Measurements from ENCODE around the gene DNAJC1.

The DNAJC1 gene

GRCh38 chr10:21749788-21750187 lies 253.7 kb downstream of the DNAJC1 start:
- TF ChIP-seq CTCF (IDR thresholded peaks at IDR 0.05; ENCODE audit: control insufficient read depth, insufficient read depth, low read depth, low read length, missing control alignments): no peak
- no peak for DNase-seq (ENCODE audit: low read depth)
- no peak overlapping the region for H3K4me3 ChIP-seq (ENCODE audit: control insufficient read depth, low read depth, low read length)

GRCh38 chr10:21747809-21748208 lies 255.7 kb downstream of the DNAJC1 start:
- no peak overlapping the region for H3K4me3 ChIP-seq (ENCODE audit: control insufficient read depth, low read depth, low read length)
- TF ChIP-seq CTCF (IDR thresholded peaks at IDR 0.05; ENCODE audit: control insufficient read depth, insufficient read depth, low read depth, low read length, missing control alignments): no peak
- no peak for DNase-seq (ENCODE audit: low read depth)

GRCh38 chr10:21746118-21746517 lies 257.4 kb downstream of the DNAJC1 start:
- no peak for TF ChIP-seq CTCF (IDR thresholded peaks at IDR 0.05; ENCODE audit: control insufficient read depth, insufficient read depth, low read depth, low read length, missing control alignments)
- H3K4me3 ChIP-seq (ENCODE audit: control insufficient read depth, low read depth, low read length): no peak overlapping the region
- no peak for DNase-seq (ENCODE audit: low read depth)

- TF ChIP-seq CTCF (IDR thresholded peaks at IDR 0.05; ENCODE audit: control insufficient read depth, insufficient read depth, low read depth, low read length, missing control alignments): no peak
- no peak for DNase-seq (ENCODE audit: low read depth)
- H3K4me3 ChIP-seq (ENCODE audit: control insufficient read depth, low read depth, low read length): no peak overlapping the region
These were observed 259.3 kb downstream of the DNAJC1 start for GRCh38 chr10:21744223-21744622.

GRCh38 chr10:21742740-21743412 lies 260.7 kb downstream of the DNAJC1 start:
- no peak for DNase-seq (ENCODE audit: low read depth)
- H3K4me3 ChIP-seq (ENCODE audit: control insufficient read depth, low read depth, low read length): no peak overlapping the region
- no peak for TF ChIP-seq CTCF (IDR thresholded peaks at IDR 0.05; ENCODE audit: control insufficient read depth, insufficient read depth, low read depth, low read length, missing control alignments)

GRCh38 chr10:21740989-21741388 lies 262.5 kb downstream of the DNAJC1 start:
- no peak for TF ChIP-seq CTCF (IDR thresholded peaks at IDR 0.05; ENCODE audit: control insufficient read depth, insufficient read depth, low read depth, low read length, missing control alignments)

More at GRCh38 chr10:21740989-21741388, 262.5 kb downstream of the DNAJC1 start:
- no peak for DNase-seq (ENCODE audit: low read depth)
- no peak overlapping the region for H3K4me3 ChIP-seq (ENCODE audit: control insufficient read depth, low read depth, low read length)

All from AG09309 (cell line).